IMR-90 (cell line): ENCODE data around the gene FAM163A. TPM values are rescaled to one million over a fixed set of nuclear protein-coding genes. Genes with fewer than 3 reads are reported as not detected.

Source experiments
- ATAC-seq: fragments of 200-7000 bp; cut with Tn5 transposase; 2 replicates; pipeline ENCODE4 v1.9.1; 2020; ENCODE audit warnings: low read depth, mild to moderate bottlenecking, moderate library complexity
- BruUV-seq: library from RNA; stranded (reverse); fragments of 400-500 nt; replicated peaks from 2 replicates; lab custom pipeline; 2021; lab: Mats Ljungman, UMichigan
- CTCF ChIA-PET: fragments of 300-600 bp; formaldehyde crosslinking; extraction: SDS; loops from one replicate; lab custom pipeline; 2021; ENCODE audit warnings: antibody characterized with exemption; lab: Yijun Ruan, JAX
- POLR2A ChIA-PET: fragments of 300-600 bp; sonication (Branson Sonifier 250); formaldehyde crosslinking; loops from one replicate; lab custom pipeline; 2022; ENCODE audit warnings: antibody characterized with exemption; ENCODE audit not compliant: unreplicated experiment; lab: Charles Lee
- DNase-seq: peaks from one replicate; pipeline ENCODE4 v3.0.0; 2013
- H2AFZ ChIP-seq: replicated peaks from 2 replicates; pipeline ENCODE3; 2013; ENCODE audit warnings: low read length, mild to moderate bottlenecking; ENCODE audit not compliant: poor library complexity
- H2AK5ac ChIP-seq: 2 replicates; pipeline ENCODE4 v1.6.1; 2013; ENCODE audit warnings: low read depth, low read length, inconsistent platforms
- H2AK9ac ChIP-seq: replicated peaks from 2 replicates; pipeline ENCODE3; 2013; ENCODE audit warnings: mild to moderate bottlenecking, low read depth, low read length, moderate library complexity; ENCODE audit not compliant: poor library complexity
- H2BK120ac ChIP-seq: 2 replicates; pipeline ENCODE4 v1.6.1; 2013; ENCODE audit warnings: low read depth, low read length, inconsistent platforms
- H2BK15ac ChIP-seq: 3 replicates; pipeline ENCODE4 v1.6.1; 2013; ENCODE audit warnings: low read depth, low read length, inconsistent platforms
- H2BK20ac ChIP-seq: 2 replicates; pipeline ENCODE4 v1.6.1; 2013; ENCODE audit warnings: low read depth, mild to moderate bottlenecking, inconsistent platforms, low read length, moderate library complexity
- H2BK5ac ChIP-seq: 2 replicates; pipeline ENCODE4 v1.6.1; 2013; ENCODE audit warnings: mild to moderate bottlenecking, low read depth, low read length, inconsistent platforms; ENCODE audit not compliant: poor library complexity, severe bottlenecking
- H3K14ac ChIP-seq: replicated peaks from 2 replicates; pipeline ENCODE4 v1.6.1; 2013; ENCODE audit warnings: low read depth, low read length, inconsistent platforms
- H3K18ac ChIP-seq: 2 replicates; pipeline ENCODE4 v1.6.1; 2013; ENCODE audit warnings: low read depth, low read length, control low read depth
- H3K23ac ChIP-seq: 2 replicates; pipeline ENCODE4 v1.6.1; 2013; ENCODE audit warnings: low read depth, low read length, inconsistent platforms
- H3K27ac ChIP-seq: 2 replicates; pipeline ENCODE4 v1.5.1; 2013; ENCODE audit warnings: mild to moderate bottlenecking, control low read depth, low read length; ENCODE audit not compliant: insufficient read depth
- H3K27me3 ChIP-seq: 2 replicates; pipeline ENCODE4 v1.6.1; 2013; ENCODE audit warnings: low read length; ENCODE audit not compliant: control insufficient read depth, insufficient read depth
- H3K36me3 ChIP-seq: 2 replicates; pipeline ENCODE4 v1.6.1; 2013; ENCODE audit warnings: low read length, mixed read lengths; ENCODE audit not compliant: control insufficient read depth, insufficient read depth
- H3K4ac ChIP-seq: 2 replicates; pipeline ENCODE4 v1.6.1; 2013; ENCODE audit warnings: low read depth, low read length, inconsistent platforms
- H3K4me1 ChIP-seq: 2 replicates; pipeline ENCODE4 v1.6.1; 2013; ENCODE audit warnings: low read length, mixed read lengths; ENCODE audit not compliant: control insufficient read depth, insufficient read depth
- H3K4me2 ChIP-seq: 2 replicates; pipeline ENCODE4 v1.6.1; 2013; ENCODE audit warnings: low read depth, mild to moderate bottlenecking, control low read depth, low read length, moderate library complexity
- H3K4me3 ChIP-seq: 2 replicates; pipeline ENCODE4 v1.5.1; 2013; ENCODE audit warnings: low read depth, mild to moderate bottlenecking, control low read depth, low read length, moderate library complexity; ENCODE audit not compliant: insufficient read depth
- H3K56ac ChIP-seq: 2 replicates; pipeline ENCODE4 v1.6.1; 2013; ENCODE audit warnings: low read length, inconsistent platforms; ENCODE audit not compliant: insufficient read depth; ENCODE audit errors: extremely low read depth
- H3K79me1 ChIP-seq, 2 experiments: 2 replicates each; pipeline ENCODE4 v1.6.1; 2013; ENCODE audit warnings: low read length in 2 of 2, inconsistent platforms in 1 of 2, low read depth in 1 of 2
- H3K9ac ChIP-seq: 2 replicates; pipeline ENCODE4 v1.6.1; 2013; ENCODE audit warnings: low read depth, low read length, control low read depth
- H3K9me1 ChIP-seq: 2 replicates; pipeline ENCODE4 v1.6.1; 2013; ENCODE audit warnings: low read length, inconsistent platforms; ENCODE audit not compliant: insufficient read depth
- H3K9me3 ChIP-seq: 2 replicates; pipeline ENCODE4 v1.6.1; 2013; ENCODE audit warnings: low read length; ENCODE audit not compliant: control insufficient read depth, insufficient read depth
- H4K20me1 ChIP-seq: 2 replicates; pipeline ENCODE4 v1.6.1; 2013; ENCODE audit warnings: low read length, inconsistent platforms; ENCODE audit not compliant: insufficient read depth
- H4K5ac ChIP-seq: 2 replicates; pipeline ENCODE4 v1.6.1; 2013; ENCODE audit warnings: mild to moderate bottlenecking, low read depth, low read length, control low read depth
- H4K8ac ChIP-seq, 2 experiments: 2 replicates each; pipeline ENCODE4 v1.6.1; 2013; ENCODE audit warnings: low read depth in 2 of 2, low read length in 2 of 2, control low read depth in 1 of 2, inconsistent platforms in 1 of 2
- H4K91ac ChIP-seq: 2 replicates; pipeline ENCODE4 v1.6.1; 2013; ENCODE audit warnings: low read depth, low read length, inconsistent platforms; ENCODE audit not compliant: insufficient read depth
- CTCF ChIP-seq: conservative IDR thresholded peaks from 2 replicates; pipeline ENCODE4 v1.5.1; 2012; ENCODE audit warnings: mild to moderate bottlenecking, low read depth, low read length, improper control_type of control experiment
- FOS ChIP-seq: fragments of 150-350 bp; IDR thresholded peaks from 2 replicates; pipeline ENCODE4 v1.6.1; 2016; ENCODE audit warnings: low read depth, low read length
- MAZ ChIP-seq: IDR thresholded peaks from 2 replicates; pipeline ENCODE4 v1.6.1; 2012; ENCODE audit warnings: low read depth, mild to moderate bottlenecking, low read length, improper control_type of control experiment, moderate library complexity, borderline replicate concordance
- MXI1 ChIP-seq: IDR thresholded peaks from 2 replicates; pipeline ENCODE4 v1.6.1; 2012; ENCODE audit warnings: low read depth, mild to moderate bottlenecking, low read length, moderate library complexity, borderline replicate concordance
- NFE2L2 ChIP-seq: fragments of 150-350 bp; IDR thresholded peaks from 2 replicates; pipeline ENCODE4 v1.6.1; 2016; ENCODE audit warnings: low read depth, mild to moderate bottlenecking, low read length
- POLR2A ChIP-seq: IDR thresholded peaks from 2 replicates; pipeline ENCODE4 v1.6.1; 2012; ENCODE audit warnings: mild to moderate bottlenecking, low read depth, low read length
- RAD21 ChIP-seq: IDR thresholded peaks from 2 replicates; pipeline ENCODE4 v1.6.1; 2012; ENCODE audit warnings: low read length, improper control_type of control experiment
- RCOR1 ChIP-seq: IDR thresholded peaks from 2 replicates; pipeline ENCODE4 v1.6.1; 2012; ENCODE audit warnings: mild to moderate bottlenecking, low read length, improper control_type of control experiment; ENCODE audit not compliant: insufficient replicate concordance
- RFX5 ChIP-seq: IDR thresholded peaks from 2 replicates; pipeline ENCODE4 v1.8.0; 2012; ENCODE audit warnings: low read depth, mild to moderate bottlenecking, low read length, moderate library complexity
- SMC3 ChIP-seq: fragments of 150-350 bp; IDR thresholded peaks from 2 replicates; pipeline ENCODE4 v1.6.1; 2016; ENCODE audit warnings: low read depth, mild to moderate bottlenecking, antibody characterized with exemption, low read length, moderate library complexity
- WGBS, 2 experiments: methylation state at CpG; one replicate each; pipeline versions ENCODE4 v1.1.5 to v1.1.7; 2013; ENCODE audit warnings: missing lambda C conversion rate in 2 of 2; ENCODE audit not compliant: insufficient read length in 1 of 2; ENCODE audit errors: extremely low coverage in 2 of 2; 5-methylcytosine and 5-hydroxymethylcytosine counted together
- dilution Hi-C: fragments of 300-500 bp; cut with HindIII; formaldehyde crosslinking; loops from one replicate; pipeline ENCODE4 v1.14.3; 2018; ENCODE audit warnings: low sequenced_read_pairs; ENCODE audit not compliant: unreplicated experiment
- in situ Hi-C: fragments of 300-500 bp; cut with MboI; formaldehyde crosslinking; loops from 3 replicates; pipeline ENCODE4 v1.14.3; 2019; ENCODE audit warnings: low sequenced_read_pairs, inconsistent platforms, mixed read lengths
- intact Hi-C: fragments of 100-400 bp; cut with micrococcal nuclease; formaldehyde crosslinking; loops from 2 replicates; pipeline ENCODE4 v1.10.0; 2022
- polyA plus RNA-seq, 3 experiments: library from polyadenylated mRNA; depleted of rRNA; stranded (reverse); fragments of >200 nt; gene quantifications; 2 replicates each; pipeline ENCODE4 v1.2.3, GENCODE V29; 2012; ENCODE audit warnings: low replicate concordance in 1 of 3
- total RNA-seq: library from RNA; depleted of rRNA; stranded (reverse); fragments of >200 nt; gene quantifications from 2 replicates; pipeline ENCODE4 v1.2.3, GENCODE V29; 2012
- TF ChIP-seq, protein P1 (sequence below): fragments of 150-350 bp; IDR thresholded peaks from 2 replicates; pipeline ENCODE4 v1.6.1; 2016; ENCODE audit warnings: low read depth, mild to moderate bottlenecking, low read length, moderate library complexity, borderline replicate concordance
- TF ChIP-seq, protein P2 (sequence below): fragments of 150-350 bp; IDR thresholded peaks from 2 replicates; pipeline ENCODE4 v1.6.1; 2017; ENCODE audit warnings: mild to moderate bottlenecking, antibody characterized with exemption, low read length, low read depth

Gene FAM163A
- total and polyA plus RNA-seq, 2 of the 4 experiments (the other 2 are of a cell fraction) = not detected

DNA sequence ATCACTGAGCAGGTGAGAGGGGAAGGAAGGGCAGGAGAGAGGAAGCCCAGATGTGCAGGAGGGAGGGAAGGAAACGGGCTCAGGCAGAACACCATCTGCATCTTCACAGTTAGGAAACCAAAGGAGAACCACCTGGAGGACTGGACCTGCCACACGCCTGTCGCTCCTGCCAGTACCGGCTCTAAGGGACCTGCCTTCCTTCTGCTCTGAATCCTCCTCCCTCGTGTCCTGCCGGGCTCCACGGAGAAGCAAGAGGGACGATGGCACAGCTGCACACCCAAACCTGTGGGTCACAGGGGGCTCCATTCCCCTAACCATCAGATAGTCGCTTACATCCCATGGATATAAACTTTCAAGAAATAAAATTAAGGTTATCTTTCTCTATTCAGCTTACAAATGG is 78.4 kb downstream of the FAM163A start:
- no peak overlapping the region for H3K4me3 ChIP-seq
- H3K18ac ChIP-seq = no peak overlapping the region
- H2BK5ac ChIP-seq = no peak overlapping the region
- no peak overlapping the region for H2BK120ac ChIP-seq
- no peaks in the 10 kb centered on the region for H3K79me1 ChIP-seq
- H4K20me1 ChIP-seq = no peaks in the 10 kb centered on the region
- DNase-seq (no peak), ATAC-seq (no peak)
- H2BK15ac ChIP-seq = no peak overlapping the region
- no peak overlapping the region for H3K9ac ChIP-seq
- H3K27me3 ChIP-seq = peaks cover 11% of the 10 kb centered on the region
- no peak overlapping the region for H3K56ac ChIP-seq
- H4K5ac ChIP-seq = no peak overlapping the region
- H3K9me1 ChIP-seq = peaks cover 5% of the 10 kb centered on the region; the same call in 1 of the 2 replicates
- H3K27ac ChIP-seq = no peak overlapping the region
- no peak overlapping the region for H2AK5ac ChIP-seq
- no peaks in the 10 kb centered on the region for H3K9me3 ChIP-seq
- TF ChIP-seq RAD21 (no peak), NFE2L2 (no peak), MAZ (no peak), CTCF (no peak), POLR2A (no peak), RCOR1 (no peak), MXI1 (no peak), RFX5 (no peak), SMC3 (no peak), FOS (no peak)
- TF ChIP-seq, protein P1, sequence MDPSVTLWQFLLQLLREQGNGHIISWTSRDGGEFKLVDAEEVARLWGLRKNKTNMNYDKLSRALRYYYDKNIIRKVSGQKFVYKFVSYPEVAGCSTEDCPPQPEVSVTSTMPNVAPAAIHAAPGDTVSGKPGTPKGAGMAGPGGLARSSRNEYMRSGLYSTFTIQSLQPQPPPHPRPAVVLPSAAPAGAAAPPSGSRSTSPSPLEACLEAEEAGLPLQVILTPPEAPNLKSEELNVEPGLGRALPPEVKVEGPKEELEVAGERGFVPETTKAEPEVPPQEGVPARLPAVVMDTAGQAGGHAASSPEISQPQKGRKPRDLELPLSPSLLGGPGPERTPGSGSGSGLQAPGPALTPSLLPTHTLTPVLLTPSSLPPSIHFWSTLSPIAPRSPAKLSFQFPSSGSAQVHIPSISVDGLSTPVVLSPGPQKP = no peak
- TF ChIP-seq, protein P2, sequence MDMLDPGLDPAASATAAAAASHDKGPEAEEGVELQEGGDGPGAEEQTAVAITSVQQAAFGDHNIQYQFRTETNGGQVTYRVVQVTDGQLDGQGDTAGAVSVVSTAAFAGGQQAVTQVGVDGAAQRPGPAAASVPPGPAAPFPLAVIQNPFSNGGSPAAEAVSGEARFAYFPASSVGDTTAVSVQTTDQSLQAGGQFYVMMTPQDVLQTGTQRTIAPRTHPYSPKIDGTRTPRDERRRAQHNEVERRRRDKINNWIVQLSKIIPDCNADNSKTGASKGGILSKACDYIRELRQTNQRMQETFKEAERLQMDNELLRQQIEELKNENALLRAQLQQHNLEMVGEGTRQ = no peak
- H3K36me3 ChIP-seq = no peaks in the 10 kb centered on the region
- dilution Hi-C loops (no loop called here), intact Hi-C loops (no loop called here), in situ Hi-C loops (loop anchor here (25.0 kb wide), 1 partner anchor 584 kb away; the partner anchor contains the start of gene ABL2)
- H3K14ac ChIP-seq = no peak overlapping the region
- no peak overlapping the region for H3K23ac ChIP-seq
- H2AK9ac ChIP-seq = no peak overlapping the region
- H2BK20ac ChIP-seq = no peak overlapping the region
- H4K8ac ChIP-seq = no peak overlapping the region
- H4K91ac ChIP-seq = no peak overlapping the region
- peaks cover 15% of the 10 kb centered on the region for H3K4me1 ChIP-seq
- H3K4me2 ChIP-seq = no peak overlapping the region
- ChIA-PET POLR2A (no interaction called here), CTCF (interaction anchor here (1.4 kb wide), 1 partner anchor 12 kb away, joined by 4 read pairs; no protein-coding TSS in a partner anchor)
- no CpG with 5 or more reads among the region's 9 CpGs for WGBS, 2 experiments
- H2AFZ ChIP-seq = no peak overlapping the region
- no peak overlapping the region for H3K4ac ChIP-seq
- no TSS peak for BruUV-seq
